ENCODE data around the gene KCNJ12. TPM values are rescaled to one million over a fixed set of nuclear protein-coding genes. Genes with fewer than 3 reads are reported as not detected.

The KCNJ12 gene
- total RNA-seq, 1 experiment from 2014 or later: 5.8 TPM

GRCh38 chr17:21363776-21364642, 12.1 kb upstream of the KCNJ12 start (continued):
- no peak for TF ChIP-seq ZBTB33 (IDR thresholded peaks at IDR 0.05; ENCODE audit: extremely low read depth, insufficient replicate concordance, low read length)
- no peak for TF ChIP-seq YY1 (IDR thresholded peaks at IDR 0.05; ENCODE audit: extremely low read depth, insufficient replicate concordance, low read depth, low read length)
- no peak for TF ChIP-seq CTCF (IDR thresholded peaks at IDR 0.05 in 2 of 3, conservative IDR thresholded peaks at IDR 0.05 in 1 of 3; ENCODE audit: borderline replicate concordance in 1 of 3, insufficient read depth in 1 of 3, low read depth in 2 of 3, low read length in 2 of 3)
- TF ChIP-seq MAX (IDR thresholded peaks at IDR 0.05): no peak
- no peak for TF ChIP-seq ATF3 (IDR thresholded peaks at IDR 0.05)
- no peak for TF ChIP-seq TCF7L2 (IDR thresholded peaks at IDR 0.05; ENCODE audit: borderline replicate concordance, extremely low read depth, insufficient read depth, insufficient read length)
- no peak for TF ChIP-seq SIN3A (IDR thresholded peaks at IDR 0.05; ENCODE audit: low read depth)
- TF ChIP-seq FOSL1 (IDR thresholded peaks at IDR 0.05; ENCODE audit: low read depth): no peak

Data from HCT116 (cell line).